Activated T-cell treated with anti-CD3 and anti-CD28 coated beads for 48 hours (primary cell): ENCODE results near the gene CAMSAP1.
"Not testable (repeated sequence)": the region's sequence is repeated elsewhere in the genome, so short reads cannot be mapped to it uniquely, and the experiment has no call there.

Source experiments
- DNase-seq: peaks from one replicate; pipeline ENCODE4 v3.0.0-alpha.2; 2020; ENCODE audit warnings: low read depth

CAMSAP1 gene

GRCh38 chr9:135898634-135899407, 8.5 kb downstream of the CAMSAP1 start:
- no peak for DNase-seq

GRCh38 chr9:135896626-135897025, 10.7 kb downstream of the CAMSAP1 start:
- DNase-seq: no peak

- DNase-seq: no peak
Measured at GRCh38 chr9:135896205-135896604, 11.1 kb downstream of the CAMSAP1 start.

- no peak for DNase-seq
Measured at GRCh38 chr9:135895202-135895848, 12.0 kb downstream of the CAMSAP1 start.

- DNase-seq: no peak
Measured at GRCh38 chr9:135893104-135893503, 14.2 kb downstream of the CAMSAP1 start.

GRCh38 chr9:135892327-135892726, 15.0 kb downstream of the CAMSAP1 start:
- not testable (repeated sequence) for DNase-seq

GRCh38 chr9:135891027-135891631, 16.2 kb downstream of the CAMSAP1 start:
- DNase-seq: no peak

- no peak for DNase-seq
Measured at GRCh38 chr9:135890190-135891026, 16.9 kb downstream of the CAMSAP1 start.

- no peak for DNase-seq
Measured at GRCh38 chr9:135889564-135890189, 17.7 kb downstream of the CAMSAP1 start.

GRCh38 chr9:135888766-135889394, 18.5 kb downstream of the CAMSAP1 start:
- DNase-seq: no peak

GRCh38 chr9:135888126-135888765, 19.1 kb downstream of the CAMSAP1 start:
- no peak for DNase-seq

- DNase-seq: peak; percentile 47
Measured at GRCh38 chr9:135887585-135888050, 19.7 kb downstream of the CAMSAP1 start.

- no peak for DNase-seq
Measured at GRCh38 chr9:135887021-135887507, 20.3 kb downstream of the CAMSAP1 start.

GRCh38 chr9:135886147-135886981, 21.0 kb downstream of the CAMSAP1 start:
- DNase-seq: no peak

GRCh38 chr9:135885100-135885853, 22.1 kb downstream of the CAMSAP1 start:
- no peak for DNase-seq

- no peak for DNase-seq
Measured at GRCh38 chr9:135884328-135885035, 22.9 kb downstream of the CAMSAP1 start.

GRCh38 chr9:135883410-135884089, 23.8 kb downstream of the CAMSAP1 start:
- no peak for DNase-seq

- no peak for DNase-seq
Measured at GRCh38 chr9:135882011-135882410, 25.3 kb downstream of the CAMSAP1 start.
